Amygdala (tissue), 56 donors: Measurements from ENCODE around the gene ARHGAP22.

Experiments used
- DNase-seq, 56 donors: peaks; one replicate each; lab custom pipeline; 2025; lab: John Stamatoyannopoulos, UW

ARHGAP22 gene

DNA sequence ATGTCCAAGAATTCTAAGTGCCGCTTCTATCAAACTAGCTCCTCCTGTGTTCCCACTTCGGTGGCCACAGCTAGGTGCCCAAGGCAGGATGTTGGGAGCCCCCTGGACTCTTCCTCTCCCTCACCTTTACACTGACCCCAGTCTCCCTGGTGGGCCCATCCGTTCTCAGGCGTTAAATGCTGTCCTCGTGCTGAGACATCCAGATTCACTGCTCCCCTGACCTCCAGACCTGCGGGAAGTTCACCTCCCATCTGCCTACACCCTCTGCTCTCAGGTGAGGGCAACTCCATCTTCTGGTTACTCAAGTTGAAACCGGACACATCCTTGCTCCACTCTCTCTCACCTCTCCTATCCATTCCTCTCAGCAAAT is 114.3 kb downstream of the ARHGAP22 start:
- no peak for DNase-seq

DNA sequence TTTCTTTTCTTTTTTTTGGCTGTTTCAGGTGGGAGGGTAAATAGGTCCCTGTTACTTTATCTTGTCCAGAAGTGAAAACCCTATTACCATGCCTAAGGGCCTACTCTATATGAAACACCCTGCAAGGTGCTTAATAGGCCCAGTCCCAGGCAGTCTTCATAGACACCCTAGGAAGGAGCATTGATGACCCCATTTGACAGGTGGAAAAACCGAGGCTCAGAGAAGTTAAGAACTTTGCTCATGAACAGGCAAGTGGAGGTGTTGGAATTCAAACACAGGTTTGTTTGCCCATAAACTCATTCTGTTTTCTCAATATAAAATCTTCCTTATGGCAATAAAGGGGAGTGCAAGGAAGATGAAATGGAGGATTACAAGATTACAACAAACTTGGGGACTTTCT is 115.8 kb downstream of the ARHGAP22 start:
- DNase-seq, result no peak

GRCh38 chr10:48487244-48487643 is 117.6 kb downstream of the ARHGAP22 start:
- DNase-seq, result no peak

DNA sequence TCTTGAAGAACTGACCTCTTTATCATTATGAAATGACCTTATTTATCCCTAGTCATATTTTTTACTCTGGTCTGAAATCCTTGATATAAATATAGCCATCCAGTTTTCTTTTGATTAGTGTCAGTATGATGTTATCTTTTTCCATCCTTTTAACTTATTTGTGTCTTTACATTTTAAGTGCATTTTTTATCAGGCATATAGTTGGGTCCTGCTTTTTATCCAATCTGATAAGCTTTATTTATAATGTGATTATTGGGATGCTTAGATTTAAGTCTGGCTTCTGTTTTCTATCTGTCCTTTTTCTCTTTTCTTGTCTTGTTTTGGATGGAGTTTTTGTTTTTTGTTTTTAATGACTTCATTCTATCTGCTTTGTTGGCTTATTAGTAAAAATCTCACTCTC is 119.2 kb downstream of the ARHGAP22 start:
- DNase-seq, result no peak

DNA sequence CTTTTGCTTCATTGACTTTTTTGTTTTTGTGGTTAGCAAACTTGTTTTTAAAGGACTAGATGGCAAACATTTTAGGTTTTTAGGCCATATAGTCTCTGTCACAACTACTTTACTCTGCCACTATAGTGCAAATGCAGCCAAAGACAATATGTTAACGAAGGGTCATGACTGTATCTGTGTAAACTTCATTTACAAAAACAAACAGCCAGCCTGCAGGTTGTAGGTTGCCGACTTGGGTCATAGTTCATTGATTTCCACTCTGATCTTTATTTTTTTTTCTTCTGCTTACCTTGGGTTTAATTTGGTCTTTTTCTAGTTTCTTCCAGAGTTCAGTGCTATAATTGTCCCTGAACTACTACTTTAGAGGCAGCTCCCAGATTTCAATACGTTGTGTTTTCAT is 120.0 kb downstream of the ARHGAP22 start:
- DNase-seq, result no peak

- DNase-seq, result no peak
Observed at GRCh38 chr10:48482207-48482606, 122.7 kb downstream of the ARHGAP22 start.

DNA sequence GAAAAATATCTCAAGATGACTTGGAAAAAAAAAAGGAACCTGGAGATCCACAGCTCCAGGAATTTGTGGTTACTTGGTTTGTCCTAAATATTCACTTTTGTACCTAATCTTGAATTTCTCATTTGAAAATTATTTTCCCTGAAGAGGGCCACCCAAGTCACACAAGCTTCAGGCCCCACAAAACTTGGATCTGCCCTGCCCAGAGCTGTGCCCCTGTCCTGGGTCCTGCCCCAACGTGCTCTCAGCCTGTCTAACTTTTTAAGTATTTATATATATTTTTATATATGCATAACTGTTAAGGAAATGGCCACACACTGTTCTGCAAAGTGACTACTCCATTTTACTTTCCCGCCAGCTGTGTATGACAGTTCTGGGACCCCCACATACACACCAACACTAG is 123.5 kb downstream of the ARHGAP22 start:
- no peak for DNase-seq

GRCh38 chr10:48480397-48481374 is 124.2 kb downstream of the ARHGAP22 start:
- DNase-seq, result no peak

DNA sequence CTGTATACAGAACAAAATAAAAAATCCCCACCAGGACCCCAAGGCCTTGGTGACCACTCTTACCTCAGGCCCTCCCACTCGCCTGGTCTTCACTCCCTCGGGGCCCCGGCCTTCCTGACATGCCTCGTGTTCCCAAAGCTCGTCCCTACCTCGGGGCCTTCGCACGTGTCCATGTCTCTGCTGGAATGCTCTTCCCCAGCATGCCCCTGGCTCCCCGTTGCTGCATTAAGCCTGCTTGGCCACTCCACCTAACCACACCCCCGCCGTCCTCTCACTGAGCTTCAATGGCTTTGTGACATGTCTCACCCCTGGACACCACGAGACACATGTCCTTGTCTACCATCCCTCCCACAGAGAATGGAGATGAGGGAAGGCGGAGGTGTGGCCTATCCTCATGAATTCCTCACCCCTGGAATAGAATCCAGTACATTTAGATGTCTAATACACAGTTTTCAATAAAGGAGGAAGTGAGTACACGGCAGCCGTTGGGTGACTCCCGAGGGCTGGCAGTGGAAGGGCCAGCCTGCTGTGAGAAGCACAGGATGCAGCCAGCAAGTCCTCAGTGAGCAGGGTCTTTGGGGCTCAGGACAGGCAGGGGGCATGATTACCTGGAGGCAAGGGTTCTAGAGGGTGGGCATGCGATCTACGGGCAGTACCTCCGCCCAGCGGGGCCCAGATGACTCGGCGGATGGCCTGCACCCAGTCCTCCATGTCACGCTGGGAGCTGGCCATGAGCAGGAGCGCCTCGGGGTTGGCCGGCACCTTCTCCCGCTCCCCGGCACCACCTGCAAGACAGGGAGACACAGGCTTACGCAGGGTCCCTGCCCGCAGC is 125.7 kb downstream of the ARHGAP22 start:
- DNase-seq, result no peak

DNA sequence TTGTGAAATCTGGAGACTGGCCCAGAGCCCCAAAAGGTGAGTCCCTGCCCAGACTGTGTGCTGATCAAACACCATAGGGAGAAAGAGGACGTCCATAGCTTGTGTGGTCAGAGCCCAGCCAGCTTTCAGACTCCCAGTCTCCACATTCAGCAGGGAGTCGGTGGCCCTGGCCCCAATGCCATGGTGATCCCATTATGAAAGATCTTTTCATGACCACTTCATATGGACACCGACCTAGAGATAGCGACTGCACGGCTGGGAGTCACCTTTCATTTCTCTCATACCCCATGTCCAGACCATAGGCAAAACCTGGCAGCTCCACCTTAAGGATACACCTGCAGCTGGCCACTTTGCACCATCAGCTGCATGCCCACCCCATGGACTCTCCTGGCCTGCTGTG is 126.4 kb downstream of the ARHGAP22 start:
- DNase-seq, result no peak

- DNase-seq, result peak in 1 of 56 donors; percentile 39
Observed at GRCh38 chr10:48477616-48478015, 127.3 kb downstream of the ARHGAP22 start.

GRCh38 chr10:48477141-48477540 is 127.7 kb downstream of the ARHGAP22 start:
- no peak for DNase-seq

- no peak for DNase-seq
Observed at GRCh38 chr10:48476279-48476982, 128.4 kb downstream of the ARHGAP22 start.

DNA sequence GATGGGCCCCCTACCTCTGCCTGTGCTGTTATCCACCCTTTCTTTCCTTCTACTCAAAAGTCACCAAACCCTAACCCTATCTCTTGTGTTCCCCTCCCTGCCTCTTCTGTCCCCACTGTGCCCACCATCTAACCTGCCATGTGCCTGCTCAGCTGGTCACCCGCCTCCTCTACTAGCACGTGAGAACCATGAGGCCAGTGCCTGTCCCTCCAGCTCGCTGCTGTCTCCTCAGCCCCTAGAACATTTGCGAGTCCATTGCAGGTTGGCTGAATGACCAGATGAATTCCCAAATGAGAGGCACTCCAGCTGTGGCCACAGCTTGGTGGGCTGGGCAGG is 129.0 kb downstream of the ARHGAP22 start:
- no peak for DNase-seq

DNA sequence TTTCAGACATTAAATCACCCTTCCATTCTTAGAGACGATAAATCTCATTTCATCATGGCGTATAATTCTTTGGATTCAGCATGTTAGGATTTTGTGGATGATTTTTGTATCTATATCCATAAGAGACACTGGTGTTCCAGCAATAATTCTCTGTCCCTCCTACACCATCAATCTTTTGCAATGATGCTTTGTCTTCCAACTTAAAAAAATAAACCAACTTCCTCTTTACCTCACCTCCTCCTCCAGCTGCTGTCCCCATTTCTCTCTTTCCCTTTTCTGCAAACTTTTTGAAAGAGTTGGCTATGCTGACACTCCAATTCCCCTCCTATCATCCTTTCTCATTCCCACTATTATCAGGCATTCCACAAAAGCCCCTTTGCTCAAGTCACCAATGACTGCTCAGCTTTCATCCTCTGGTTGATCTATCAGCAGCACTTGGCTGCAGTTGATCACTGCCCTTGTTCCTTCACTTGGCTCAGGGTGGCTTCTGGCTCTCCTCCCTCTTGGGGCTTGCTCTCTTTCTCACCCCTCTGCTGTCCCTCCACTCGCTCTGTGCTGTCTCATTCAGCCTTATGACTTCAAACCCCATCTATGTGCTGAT is 130.0 kb downstream of the ARHGAP22 start:
- DNase-seq, result no peak

DNA sequence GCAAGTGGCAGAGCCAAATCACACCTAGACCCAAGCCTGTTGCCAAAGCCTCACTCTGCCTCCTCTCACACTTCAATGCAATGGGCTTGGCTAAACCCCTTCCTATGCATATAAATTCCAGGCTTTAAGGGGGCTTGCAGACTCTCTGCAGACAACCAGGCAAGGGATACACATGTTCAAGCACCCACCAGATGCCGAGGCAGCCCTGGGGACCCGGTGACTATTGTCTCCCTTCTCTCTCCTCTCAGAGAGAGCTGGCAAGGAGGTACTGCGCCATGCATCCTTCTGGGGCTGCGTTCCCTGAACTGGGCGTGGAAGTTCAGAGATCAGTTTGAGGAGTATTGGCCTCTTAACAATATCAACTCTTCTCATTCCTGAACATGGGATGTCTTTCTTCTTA is 131.2 kb downstream of the ARHGAP22 start:
- DNase-seq, result no peak

GRCh38 chr10:48472501-48473069 is 132.3 kb downstream of the ARHGAP22 start:
- no peak for DNase-seq

GRCh38 chr10:48470893-48471805 is 133.7 kb downstream of the ARHGAP22 start:
- no peak for DNase-seq
